Retinal pigment epithelial cell (primary cell): ENCODE measurements around the gene CACNB2.
A peak's percentile ranks its signal among the peaks of the same experiment; 100 is the strongest.

Experiments
- DNase-seq: peaks from one replicate; pipeline ENCODE4 v3.0.0-alpha.2; 2010; ENCODE audit warnings: low read depth
- H3K4me3 ChIP-seq: 2 replicates; pipeline ENCODE4 v1.5.1; 2011; ENCODE audit warnings: mild to moderate bottlenecking, low read length, control low read depth, moderate library complexity
- TF ChIP-seq, protein P1 (sequence below): conservative IDR thresholded peaks from 2 replicates; pipeline ENCODE4 v1.5.1; 2011; ENCODE audit warnings: low read depth, low read length, control low read depth, inconsistent platforms

The CACNB2 gene

DNA sequence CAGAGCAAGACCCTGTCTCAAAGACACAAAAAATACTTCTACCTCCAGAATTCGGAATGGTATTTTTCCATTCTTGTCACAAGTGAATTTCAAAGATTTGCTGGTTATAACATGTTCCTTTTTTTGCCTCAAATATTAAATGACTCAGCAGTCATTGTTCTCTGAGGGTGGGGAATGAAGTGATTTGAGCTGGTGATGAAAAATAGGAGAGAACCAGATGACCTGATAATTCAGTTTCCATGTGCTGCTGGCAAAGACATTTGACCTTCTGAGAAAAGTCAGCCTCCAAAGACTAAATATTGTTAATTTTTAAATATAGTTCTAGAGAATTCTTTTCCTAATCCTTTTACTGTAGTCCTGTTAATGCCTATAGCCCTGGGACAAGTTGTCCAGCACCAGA, 78.9 kb downstream of the CACNB2 start:
- no peak overlapping the region for H3K4me3 ChIP-seq
- DNase-seq: no peak
- TF ChIP-seq, protein P1, sequence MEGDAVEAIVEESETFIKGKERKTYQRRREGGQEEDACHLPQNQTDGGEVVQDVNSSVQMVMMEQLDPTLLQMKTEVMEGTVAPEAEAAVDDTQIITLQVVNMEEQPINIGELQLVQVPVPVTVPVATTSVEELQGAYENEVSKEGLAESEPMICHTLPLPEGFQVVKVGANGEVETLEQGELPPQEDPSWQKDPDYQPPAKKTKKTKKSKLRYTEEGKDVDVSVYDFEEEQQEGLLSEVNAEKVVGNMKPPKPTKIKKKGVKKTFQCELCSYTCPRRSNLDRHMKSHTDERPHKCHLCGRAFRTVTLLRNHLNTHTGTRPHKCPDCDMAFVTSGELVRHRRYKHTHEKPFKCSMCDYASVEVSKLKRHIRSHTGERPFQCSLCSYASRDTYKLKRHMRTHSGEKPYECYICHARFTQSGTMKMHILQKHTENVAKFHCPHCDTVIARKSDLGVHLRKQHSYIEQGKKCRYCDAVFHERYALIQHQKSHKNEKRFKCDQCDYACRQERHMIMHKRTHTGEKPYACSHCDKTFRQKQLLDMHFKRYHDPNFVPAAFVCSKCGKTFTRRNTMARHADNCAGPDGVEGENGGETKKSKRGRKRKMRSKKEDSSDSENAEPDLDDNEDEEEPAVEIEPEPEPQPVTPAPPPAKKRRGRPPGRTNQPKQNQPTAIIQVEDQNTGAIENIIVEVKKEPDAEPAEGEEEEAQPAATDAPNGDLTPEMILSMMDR: no peak

DNA sequence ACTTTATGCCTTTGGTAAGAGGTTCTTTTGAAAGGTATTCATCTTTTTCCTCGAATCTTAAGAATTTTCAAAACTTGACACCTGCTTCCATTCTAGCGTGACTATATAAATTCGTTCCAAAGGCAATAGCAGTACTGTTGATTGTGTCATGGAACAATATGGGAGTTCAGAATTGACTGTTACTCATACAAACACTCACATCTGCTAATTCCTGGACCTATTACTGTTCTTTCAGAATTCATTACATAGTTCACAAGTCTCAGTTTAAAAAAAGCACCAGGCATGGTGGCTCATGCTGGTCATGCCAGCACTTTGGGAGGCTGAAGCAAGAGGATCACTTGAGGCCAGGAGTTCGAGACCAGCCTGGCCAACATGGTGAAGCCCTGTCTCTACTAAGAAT, 80.9 kb downstream of the CACNB2 start:
- no peak for DNase-seq
- TF ChIP-seq, protein P1: no peak

GRCh38 chr10:18221882-18222281, 81.7 kb downstream of the CACNB2 start:
- no peak overlapping the region for H3K4me3 ChIP-seq
- TF ChIP-seq, protein P1: no peak
- no peak for DNase-seq

More for the DNA sequence above, 80.9 kb downstream of the CACNB2 start:
- no peak overlapping the region for H3K4me3 ChIP-seq

DNA sequence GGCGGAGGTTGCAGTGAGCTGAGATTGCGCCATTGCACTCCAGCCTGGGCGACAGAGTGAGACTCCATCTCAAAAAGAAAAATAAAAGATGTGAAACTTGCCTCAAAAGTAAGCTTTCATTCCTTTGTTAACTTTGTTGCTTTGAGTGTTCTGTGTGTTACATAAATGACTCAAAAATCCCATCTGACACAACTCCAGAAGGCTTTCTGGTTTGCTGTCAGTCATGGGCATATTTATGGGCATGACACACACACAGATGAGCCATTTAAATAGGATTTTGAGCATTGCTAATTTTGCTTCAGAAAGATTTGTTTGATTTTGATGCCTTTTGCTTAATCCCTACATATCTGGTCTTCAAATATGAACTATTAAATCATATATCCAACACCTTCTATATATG, 82.6 kb downstream of the CACNB2 start:
- H3K4me3 ChIP-seq: no peak overlapping the region
- TF ChIP-seq, protein P1: no peak
- no peak for DNase-seq

DNA sequence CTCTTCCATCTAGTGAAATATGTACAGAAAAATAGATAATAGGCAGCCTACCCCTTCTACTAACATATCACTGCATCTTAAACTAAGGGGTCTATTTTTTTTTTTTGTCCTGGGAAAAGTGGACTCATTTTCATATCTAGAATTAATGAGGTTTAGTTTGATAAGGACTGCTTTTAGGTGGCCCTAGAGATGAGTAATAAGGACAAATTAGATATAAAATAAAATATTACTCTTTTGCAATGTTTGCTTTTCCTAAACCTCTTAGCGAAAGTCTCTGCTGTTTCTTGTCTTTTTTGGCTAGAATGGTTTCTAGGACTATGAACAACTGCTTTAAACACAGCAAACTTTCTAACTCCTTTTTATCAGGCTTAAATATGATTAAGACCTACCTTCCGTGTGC, 83.7 kb downstream of the CACNB2 start:
- H3K4me3 ChIP-seq: no peak overlapping the region
- TF ChIP-seq, protein P1: no peak
- no peak for DNase-seq

DNA sequence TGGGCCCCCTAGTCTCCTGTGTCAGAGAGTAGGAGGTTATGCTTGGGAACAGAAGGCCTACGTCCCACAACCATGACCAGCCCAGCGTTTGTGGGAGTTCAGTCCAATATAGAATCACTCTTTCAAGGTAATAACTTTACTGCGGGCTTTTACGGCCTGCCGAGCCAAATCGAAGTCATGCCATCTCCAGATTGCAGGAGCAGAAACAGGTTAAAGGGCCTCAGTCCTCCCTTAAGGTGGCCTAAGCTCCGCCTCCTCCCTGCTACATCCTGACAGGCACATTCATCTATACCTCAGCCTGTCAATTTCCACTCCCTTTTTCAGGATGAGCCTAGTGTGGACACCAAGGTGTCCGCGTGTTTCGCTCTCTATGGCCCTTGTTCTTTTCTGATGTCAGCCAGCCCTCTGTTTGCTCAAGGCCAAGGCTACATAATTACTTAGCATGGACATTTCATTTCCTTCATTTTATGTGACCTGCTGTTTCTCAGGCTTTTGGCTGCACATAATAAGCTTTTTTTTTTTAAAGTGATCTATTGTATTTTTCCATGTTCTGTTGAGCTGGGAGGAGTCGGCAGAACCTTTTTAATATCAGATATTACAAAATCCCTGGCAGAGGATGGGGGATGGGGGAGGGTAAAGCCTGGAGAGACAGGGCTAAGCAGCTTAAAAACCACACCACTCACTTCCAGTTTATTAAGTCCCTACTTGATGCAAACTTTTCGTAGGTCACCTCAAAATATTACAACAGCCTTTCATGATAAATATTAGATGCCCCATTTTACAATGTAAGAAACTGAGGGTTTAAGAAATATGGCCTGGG, 84.6 kb downstream of the CACNB2 start:
- peak; percentile 79 for DNase-seq
- TF ChIP-seq, protein P1: no peak
- no peak overlapping the region for H3K4me3 ChIP-seq

- no peak for DNase-seq
- TF ChIP-seq, protein P1: no peak
- H3K4me3 ChIP-seq: no peak overlapping the region
These were observed 86.1 kb downstream of the CACNB2 start for GRCh38 chr10:18226336-18226735.
